ENCODE data around the gene CNN2.
A peak's percentile ranks its signal among the peaks of the same experiment; 100 is the strongest.

The CNN2 gene

GRCh38 chr19:1028062-1028926 is 1.9 kb downstream of the CNN2 start:
- TF ChIP-seq CTCF (IDR thresholded peaks at IDR 0.05; ENCODE audit: low read depth, low read length, missing control alignments): no peak
- H3K4me3 ChIP-seq (ENCODE audit: low read depth, low read length): peak overlapping the region; percentile 100
- DNase-seq (ENCODE audit: low read depth): peak; percentile 97
- in situ Hi-C loops (cut with HindIII; ENCODE audit: low sequenced_read_pairs): no loop called here

GRCh38 chr19:1032264-1032867 is 6.0 kb downstream of the CNN2 start:
- no peak overlapping the region for H3K4me3 ChIP-seq (ENCODE audit: low read depth, low read length)
- in situ Hi-C loops (cut with HindIII; ENCODE audit: low sequenced_read_pairs): no loop called here
- no peak for DNase-seq (ENCODE audit: low read depth)
- TF ChIP-seq CTCF (IDR thresholded peaks at IDR 0.05; ENCODE audit: low read depth, low read length, missing control alignments): no peak

GRCh38 chr19:1035998-1036621 is 9.7 kb downstream of the CNN2 start:
- no peak overlapping the region for H3K4me3 ChIP-seq (ENCODE audit: low read depth, low read length)
- no peak for DNase-seq (ENCODE audit: low read depth)
- in situ Hi-C loops (cut with HindIII; ENCODE audit: low sequenced_read_pairs): no loop called here
- peak; percentile 16 for TF ChIP-seq CTCF (IDR thresholded peaks at IDR 0.05; ENCODE audit: low read depth, low read length, missing control alignments)

- no peak for TF ChIP-seq CTCF (IDR thresholded peaks at IDR 0.05; ENCODE audit: low read depth, low read length, missing control alignments)
- in situ Hi-C loops (cut with HindIII; ENCODE audit: low sequenced_read_pairs): no loop called here
- no peak for DNase-seq (ENCODE audit: low read depth)
- H3K4me3 ChIP-seq (ENCODE audit: low read depth, low read length): no peak overlapping the region
Measured at GRCh38 chr19:1037621-1038064, 11.2 kb downstream of the CNN2 start.

GRCh38 chr19:1038978-1039645 is 12.7 kb downstream of the CNN2 start:
- no peak for DNase-seq (ENCODE audit: low read depth)
- in situ Hi-C loops (cut with HindIII; ENCODE audit: low sequenced_read_pairs): no loop called here
- H3K4me3 ChIP-seq (ENCODE audit: low read depth, low read length): peak overlapping the region; percentile 50
- no peak for TF ChIP-seq CTCF (IDR thresholded peaks at IDR 0.05; ENCODE audit: low read depth, low read length, missing control alignments)
